Activated gamma-delta T cell treated with anti-CD3 and anti-CD28 coated beads, Interleukin-2, amount 50 U/mL, for 16 hours (primary cell): ENCODE data around the gene UBN1.

Experiments
- DNase-seq: peaks from one replicate; pipeline ENCODE4 v3.0.0-alpha.2; 2020; ENCODE audit warnings: low read depth

The UBN1 gene

GRCh38 chr16:4931381-4931780 is 84.1 kb downstream of the UBN1 start:
- DNase-seq, result no peak
